COLO829 (cell line): ENCODE measurements around the gene ZBTB46.

ENCODE experiments used
- DNase-seq: peaks from one replicate; pipeline ENCODE4 v3.0.0; 2012; ENCODE audit warnings: low spot score

Gene ZBTB46

GRCh38 chr20:63694584-63695423, 136.3 kb downstream of the ZBTB46 start:
- no peak for DNase-seq

- DNase-seq: no peak
Observed at GRCh38 chr20:63693733-63694583, 137.1 kb downstream of the ZBTB46 start.
